ENCODE results near the gene SCN9A.

The SCN9A gene

GRCh38 chr2:166384774-166385173, 9.0 kb upstream of the SCN9A start:
- no peak overlapping the region for H3K4me3 ChIP-seq (ENCODE audit: low read length)
- no peaks in the 10 kb centered on the region for H3K9me3 ChIP-seq (ENCODE audit: control insufficient read depth, insufficient read depth, low read length)
- no peaks in the 10 kb centered on the region for H4K20me1 ChIP-seq (ENCODE audit: control insufficient read depth, insufficient read depth, low read depth, low read length)
- H3K4me2 ChIP-seq (ENCODE audit: low read length) = no peak overlapping the region
- H3K79me2 ChIP-seq (ENCODE audit: control insufficient read depth, low read length) = no peaks in the 10 kb centered on the region
- no peaks in the 10 kb centered on the region for H3F3A ChIP-seq (ENCODE audit: control insufficient read depth, insufficient read depth)
- H3K36me3 ChIP-seq (ENCODE audit: control insufficient read depth, low read length) = no peaks in the 10 kb centered on the region
- no peaks in the 10 kb centered on the region for H3K27me3 ChIP-seq (ENCODE audit: control insufficient read depth, low read length)
- H3K4me1 ChIP-seq (ENCODE audit: control insufficient read depth, low read length) = no peaks in the 10 kb centered on the region
- no peak overlapping the region for H3K27ac ChIP-seq (ENCODE audit: low read depth, low read length)
- no peaks in the 10 kb centered on the region for H3K9me2 ChIP-seq (replicated peaks; ENCODE audit: control insufficient read depth, low read length)
- no peak for TF ChIP-seq EZH2phosphoT487 (IDR thresholded peaks at IDR 0.05; ENCODE audit: borderline replicate concordance, low read length)
- peak; percentile 59 for TF ChIP-seq CTCF (IDR thresholded peaks at IDR 0.05; ENCODE audit: low read depth, low read length, poor library complexity, severe bottlenecking)

GRCh38 chr2:166382448-166382847, 6.7 kb upstream of the SCN9A start:
- H4K20me1 ChIP-seq (ENCODE audit: control insufficient read depth, insufficient read depth, low read depth, low read length) = no peaks in the 10 kb centered on the region
- no peak overlapping the region for H3K4me2 ChIP-seq (ENCODE audit: low read length)
- H3K27me3 ChIP-seq (ENCODE audit: control insufficient read depth, low read length) = no peaks in the 10 kb centered on the region
- H3K27ac ChIP-seq (ENCODE audit: low read depth, low read length) = no peak overlapping the region
- H3K9me2 ChIP-seq (replicated peaks; ENCODE audit: control insufficient read depth, low read length) = no peaks in the 10 kb centered on the region
- no peaks in the 10 kb centered on the region for H3F3A ChIP-seq (ENCODE audit: control insufficient read depth, insufficient read depth)
- TF ChIP-seq CTCF (IDR thresholded peaks at IDR 0.05; ENCODE audit: low read depth, low read length, poor library complexity, severe bottlenecking) = no peak
- TF ChIP-seq EZH2phosphoT487 (IDR thresholded peaks at IDR 0.05; ENCODE audit: borderline replicate concordance, low read length) = no peak
- H3K4me3 ChIP-seq (ENCODE audit: low read length) = no peak overlapping the region
- no peaks in the 10 kb centered on the region for H3K79me2 ChIP-seq (ENCODE audit: control insufficient read depth, low read length)
- H3K36me3 ChIP-seq (ENCODE audit: control insufficient read depth, low read length) = no peaks in the 10 kb centered on the region
- no peaks in the 10 kb centered on the region for H3K4me1 ChIP-seq (ENCODE audit: control insufficient read depth, low read length)
- H3K9me3 ChIP-seq (ENCODE audit: control insufficient read depth, insufficient read depth, low read length) = no peaks in the 10 kb centered on the region

GRCh38 chr2:166380615-166381014, 4.9 kb upstream of the SCN9A start:
- Histone ChIP-seq H3K9me3 (ENCODE audit: control insufficient read depth, insufficient read depth, low read length) (no peaks in the 10 kb centered on the region), H3K4me3 (ENCODE audit: low read length) (no peak overlapping the region), H3K4me1 (ENCODE audit: control insufficient read depth, low read length) (no peaks in the 10 kb centered on the region), H3K79me2 (ENCODE audit: control insufficient read depth, low read length) (no peaks in the 10 kb centered on the region), H3K27ac (ENCODE audit: low read depth, low read length) (no peak overlapping the region), H3K9me2 (replicated peaks; ENCODE audit: control insufficient read depth, low read length) (no peaks in the 10 kb centered on the region), H3F3A (ENCODE audit: control insufficient read depth, insufficient read depth) (no peaks in the 10 kb centered on the region), H3K4me2 (ENCODE audit: low read length) (no peak overlapping the region), H3K27me3 (ENCODE audit: control insufficient read depth, low read length) (peaks cover 4% of the 10 kb centered on the region), H4K20me1 (ENCODE audit: control insufficient read depth, insufficient read depth, low read depth, low read length) (no peaks in the 10 kb centered on the region), H3K36me3 (ENCODE audit: control insufficient read depth, low read length) (no peaks in the 10 kb centered on the region)
- no peak for TF ChIP-seq CTCF (IDR thresholded peaks at IDR 0.05; ENCODE audit: low read depth, low read length, poor library complexity, severe bottlenecking)
- no peak for TF ChIP-seq EZH2phosphoT487 (IDR thresholded peaks at IDR 0.05; ENCODE audit: borderline replicate concordance, low read length)

- Histone ChIP-seq H3K79me2 (ENCODE audit: control insufficient read depth, low read length) (no peaks in the 10 kb centered on the region), H3K9me3 (ENCODE audit: control insufficient read depth, insufficient read depth, low read length) (no peaks in the 10 kb centered on the region), H3K27ac (ENCODE audit: low read depth, low read length) (no peak overlapping the region), H3K4me1 (ENCODE audit: control insufficient read depth, low read length) (no peaks in the 10 kb centered on the region), H3K4me2 (ENCODE audit: low read length) (no peak overlapping the region), H3K27me3 (ENCODE audit: control insufficient read depth, low read length) (peaks cover 11% of the 10 kb centered on the region), H3K9me2 (replicated peaks; ENCODE audit: control insufficient read depth, low read length) (no peaks in the 10 kb centered on the region), H4K20me1 (ENCODE audit: control insufficient read depth, insufficient read depth, low read depth, low read length) (no peaks in the 10 kb centered on the region), H3K36me3 (ENCODE audit: control insufficient read depth, low read length) (no peaks in the 10 kb centered on the region), H3K4me3 (ENCODE audit: low read length) (no peak overlapping the region), H3F3A (ENCODE audit: control insufficient read depth, insufficient read depth) (no peaks in the 10 kb centered on the region)
- TF ChIP-seq EZH2phosphoT487 (IDR thresholded peaks at IDR 0.05; ENCODE audit: borderline replicate concordance, low read length) (no peak), CTCF (IDR thresholded peaks at IDR 0.05; ENCODE audit: low read depth, low read length, poor library complexity, severe bottlenecking) (no peak)
Measured at GRCh38 chr2:166376873-166377272, 1.1 kb upstream of the SCN9A start.
